Stimulated activated naive CD4-positive, alpha-beta T cell (primary cell): ENCODE data around the gene GNG7.
"Not testable (repeated sequence)": the region's sequence is repeated elsewhere in the genome, so short reads cannot be mapped to it uniquely, and the experiment has no call there.

Experiments used
- DNase-seq, 6 experiments: peaks; one replicate each; lab custom pipeline; 2025; lab: John Stamatoyannopoulos, UW

GNG7 gene

GRCh38 chr19:2643123-2643737 is 59.3 kb downstream of the GNG7 start:
- DNase-seq: not testable (repeated sequence)

GRCh38 chr19:2641332-2641698 is 61.2 kb downstream of the GNG7 start:
- DNase-seq: no peak

GRCh38 chr19:2640563-2641331 is 61.7 kb downstream of the GNG7 start:
- DNase-seq: no peak

GRCh38 chr19:2639999-2640398 is 62.5 kb downstream of the GNG7 start:
- no peak for DNase-seq

- DNase-seq: no peak
Observed at GRCh38 chr19:2638417-2638940, 64.0 kb downstream of the GNG7 start.

GRCh38 chr19:2636897-2637683 is 65.4 kb downstream of the GNG7 start:
- peak; percentile 51 to 83 (median 71) for DNase-seq

- no peak for DNase-seq
Observed at GRCh38 chr19:2636141-2636896, 66.2 kb downstream of the GNG7 start.

GRCh38 chr19:2634960-2635359 is 67.5 kb downstream of the GNG7 start:
- no peak for DNase-seq

- DNase-seq: no peak
Observed at GRCh38 chr19:2634228-2634951, 68.1 kb downstream of the GNG7 start.

- DNase-seq: no peak
Observed at GRCh38 chr19:2633693-2634075, 68.8 kb downstream of the GNG7 start.

GRCh38 chr19:2631213-2631821 is 71.2 kb downstream of the GNG7 start:
- DNase-seq: peak in 2 of 6 experiments; percentile 26 to 28

GRCh38 chr19:2630352-2631001 is 72.0 kb downstream of the GNG7 start:
- no peak for DNase-seq

- DNase-seq: peak in 3 of 6 experiments; percentile 28 to 50 (median 39)
Observed at GRCh38 chr19:2629491-2630351, 72.8 kb downstream of the GNG7 start.

GRCh38 chr19:2628597-2628996 is 73.9 kb downstream of the GNG7 start:
- no peak for DNase-seq

- no peak for DNase-seq
Observed at GRCh38 chr19:2627855-2628254, 74.6 kb downstream of the GNG7 start.

- no peak for DNase-seq
Observed at GRCh38 chr19:2627319-2627829, 75.1 kb downstream of the GNG7 start.

- no peak for DNase-seq
Observed at GRCh38 chr19:2625434-2625833, 77.1 kb downstream of the GNG7 start.

- no peak for DNase-seq
Observed at GRCh38 chr19:2624537-2625091, 77.9 kb downstream of the GNG7 start.

- no peak for DNase-seq
Observed at GRCh38 chr19:2623798-2624197, 78.7 kb downstream of the GNG7 start.
